ENCODE measurements around the gene UCHL5.

The UCHL5 gene, protein sequence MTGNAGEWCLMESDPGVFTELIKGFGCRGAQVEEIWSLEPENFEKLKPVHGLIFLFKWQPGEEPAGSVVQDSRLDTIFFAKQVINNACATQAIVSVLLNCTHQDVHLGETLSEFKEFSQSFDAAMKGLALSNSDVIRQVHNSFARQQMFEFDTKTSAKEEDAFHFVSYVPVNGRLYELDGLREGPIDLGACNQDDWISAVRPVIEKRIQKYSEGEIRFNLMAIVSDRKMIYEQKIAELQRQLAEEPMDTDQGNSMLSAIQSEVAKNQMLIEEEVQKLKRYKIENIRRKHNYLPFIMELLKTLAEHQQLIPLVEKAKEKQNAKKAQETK

DNA sequence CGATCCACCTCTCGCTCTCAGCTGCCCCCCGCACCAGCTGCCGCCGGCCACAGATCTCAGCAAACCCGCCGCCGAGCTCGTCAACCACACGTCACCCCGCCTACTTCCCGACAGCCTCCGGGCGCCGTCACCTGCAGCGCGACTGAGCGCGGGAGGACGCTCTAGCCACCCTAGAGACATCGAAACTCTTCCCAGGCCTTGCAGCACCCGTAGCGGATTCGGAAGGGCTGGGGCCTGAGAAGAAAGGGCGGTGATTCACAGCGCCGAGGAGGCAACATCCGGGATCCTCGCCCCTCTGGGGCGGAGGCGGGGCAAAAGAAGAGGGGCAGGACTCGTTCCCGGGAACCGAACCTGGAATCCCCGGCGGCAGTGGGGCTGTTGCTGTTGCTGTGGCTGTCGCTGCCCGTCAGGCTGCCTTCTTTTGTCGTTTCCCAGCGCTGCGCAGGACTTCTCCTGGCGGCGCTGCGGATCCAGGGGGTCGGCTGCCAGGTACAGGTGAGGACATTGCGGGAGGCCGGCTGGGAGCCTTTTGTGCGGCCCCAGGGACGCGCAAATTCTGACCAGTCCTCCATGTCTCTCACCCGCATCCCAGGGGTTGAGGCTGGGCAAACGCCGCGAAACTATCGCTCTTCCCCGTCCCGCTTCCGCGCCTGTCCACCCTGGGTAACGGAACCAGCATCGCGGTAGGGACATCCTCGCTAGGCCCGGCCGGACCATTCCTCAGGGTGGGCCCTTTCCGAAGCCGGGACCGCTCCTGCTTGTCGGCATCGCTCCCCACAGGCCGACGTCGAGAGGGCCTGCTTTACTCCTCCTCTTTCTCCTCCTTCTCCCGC, at the start of gene UCHL5, which contains the start of gene RO60:
UCHL5 (minus strand) TSS at position 79 of the 833 bp plus-strand sequence. CDS start 100 bp downstream, outside the sequence.
RO60 (plus strand) TSS at position 331 of the 833 bp plus-strand sequence. CDS start 9,443 bp downstream, outside the sequence.
- in situ Hi-C loops (cut with HindIII; ENCODE audit: low sequenced_read_pairs): no loop called here

DNA sequence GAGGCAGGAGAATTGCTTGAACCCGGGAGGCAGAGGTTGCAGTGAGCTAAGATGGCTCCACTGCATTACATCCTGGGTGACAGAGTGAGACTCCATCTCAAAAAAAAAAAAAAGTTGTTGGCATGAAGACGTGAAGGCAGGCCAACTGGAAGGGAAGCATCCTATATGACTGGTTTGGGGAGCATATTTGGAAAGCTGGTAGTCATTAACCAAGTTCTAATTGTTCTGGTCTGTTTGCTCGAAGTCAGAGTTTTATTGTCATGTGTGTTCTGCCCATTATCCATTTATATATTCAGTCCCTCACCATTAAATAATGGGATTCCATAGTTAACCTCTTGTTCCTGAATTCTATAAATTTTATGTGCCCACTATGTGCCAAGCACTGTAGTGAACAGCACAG, 49.3 kb upstream of the UCHL5 start:
- in situ Hi-C loops (cut with HindIII; ENCODE audit: low sequenced_read_pairs): no loop called here

DNA sequence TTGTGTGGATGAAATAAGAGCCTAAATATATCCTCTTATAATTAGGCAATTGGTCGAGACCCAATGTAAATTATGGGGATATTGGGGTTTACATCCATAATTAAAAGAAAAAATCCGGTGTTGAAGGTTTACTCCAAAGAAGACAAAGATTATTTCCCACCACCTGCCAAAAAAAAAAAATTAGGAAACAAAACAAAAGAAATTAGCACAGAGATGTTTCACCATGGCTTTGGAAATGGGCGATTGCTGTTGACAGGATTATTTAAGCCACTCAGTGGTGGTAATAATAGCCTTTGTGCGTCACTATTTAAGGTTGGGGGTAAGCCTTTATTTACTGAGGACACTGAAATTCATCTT, 46.6 kb upstream of the UCHL5 start:
- in situ Hi-C loops (cut with HindIII; ENCODE audit: low sequenced_read_pairs): no loop called here

DNA sequence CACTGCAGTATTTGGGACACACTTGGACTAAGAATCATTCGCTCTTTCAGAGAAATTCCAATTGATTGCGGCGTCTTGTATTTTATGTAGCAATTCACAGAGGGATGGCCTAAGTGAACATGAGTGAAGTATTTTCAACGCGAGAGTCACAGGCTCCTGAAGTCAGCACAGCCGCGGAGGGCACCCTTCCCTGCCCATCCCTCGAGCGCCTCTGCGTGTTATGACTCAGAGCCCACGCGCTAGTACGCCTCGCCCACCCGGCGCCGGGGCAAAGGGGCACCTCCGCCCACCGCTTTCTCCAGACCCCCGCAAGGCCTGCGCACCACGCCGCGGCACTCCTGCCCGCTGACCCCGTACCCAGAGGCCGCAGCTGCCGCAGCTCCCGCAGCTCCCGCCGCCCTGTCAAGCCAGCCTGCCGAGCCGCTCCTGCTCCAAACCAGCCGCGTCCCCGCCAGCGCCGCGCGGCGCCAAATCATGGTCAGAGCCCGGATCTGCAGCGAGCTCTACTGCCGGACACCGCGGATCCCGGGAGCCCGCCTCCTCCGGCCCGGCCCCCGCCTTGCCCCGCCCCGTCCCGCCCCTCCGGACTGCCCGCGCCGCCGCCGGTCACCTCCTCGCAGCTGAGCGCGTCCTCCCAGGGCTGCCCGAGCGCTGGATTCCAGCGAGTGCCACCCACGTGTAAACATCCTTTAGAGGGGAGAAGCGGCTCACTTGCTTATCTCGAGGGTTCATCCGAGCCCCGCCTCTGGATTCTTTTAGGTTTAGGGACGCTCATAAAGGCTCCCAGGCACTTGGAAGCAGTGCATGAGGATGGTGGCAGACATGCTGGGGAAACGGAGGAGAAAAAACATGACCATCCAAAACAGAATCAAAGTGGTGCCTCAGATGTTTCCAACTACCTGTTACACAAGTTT, 46.0 kb upstream of the UCHL5 start, which contains the start of gene GLRX2:
GLRX2 (minus strand) TSS at position 508 of the 914 bp plus-strand sequence; CDS start at position 476, 32 bp downstream.
- in situ Hi-C loops (cut with HindIII; ENCODE audit: low sequenced_read_pairs): loop anchor here (5.0 kb wide), 1 partner anchor 52 kb away; no protein-coding TSS in a partner anchor

DNA sequence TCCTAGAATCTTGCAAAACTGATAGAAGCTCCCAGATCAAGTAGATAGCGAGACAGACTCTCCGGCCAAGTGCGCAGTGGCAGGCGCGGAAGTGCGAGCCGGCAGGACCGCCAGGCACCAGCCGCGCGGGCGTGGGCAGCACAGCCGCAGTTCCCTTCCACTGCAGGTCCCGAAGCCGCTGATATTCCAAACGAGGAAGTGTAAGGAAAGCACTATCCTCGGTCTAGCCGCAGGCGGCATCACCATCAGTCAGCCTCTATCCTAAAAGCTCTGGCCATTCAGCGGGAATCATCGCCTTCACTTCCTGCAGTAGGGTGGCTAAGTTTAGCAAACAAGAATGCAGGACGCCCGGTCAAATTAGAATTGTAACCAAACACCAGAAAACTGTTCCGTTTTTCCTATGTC, 45.3 kb upstream of the UCHL5 start:
- in situ Hi-C loops (cut with HindIII; ENCODE audit: low sequenced_read_pairs): loop anchor here (5.0 kb wide), 1 partner anchor 53 kb away; no protein-coding TSS in a partner anchor

DNA sequence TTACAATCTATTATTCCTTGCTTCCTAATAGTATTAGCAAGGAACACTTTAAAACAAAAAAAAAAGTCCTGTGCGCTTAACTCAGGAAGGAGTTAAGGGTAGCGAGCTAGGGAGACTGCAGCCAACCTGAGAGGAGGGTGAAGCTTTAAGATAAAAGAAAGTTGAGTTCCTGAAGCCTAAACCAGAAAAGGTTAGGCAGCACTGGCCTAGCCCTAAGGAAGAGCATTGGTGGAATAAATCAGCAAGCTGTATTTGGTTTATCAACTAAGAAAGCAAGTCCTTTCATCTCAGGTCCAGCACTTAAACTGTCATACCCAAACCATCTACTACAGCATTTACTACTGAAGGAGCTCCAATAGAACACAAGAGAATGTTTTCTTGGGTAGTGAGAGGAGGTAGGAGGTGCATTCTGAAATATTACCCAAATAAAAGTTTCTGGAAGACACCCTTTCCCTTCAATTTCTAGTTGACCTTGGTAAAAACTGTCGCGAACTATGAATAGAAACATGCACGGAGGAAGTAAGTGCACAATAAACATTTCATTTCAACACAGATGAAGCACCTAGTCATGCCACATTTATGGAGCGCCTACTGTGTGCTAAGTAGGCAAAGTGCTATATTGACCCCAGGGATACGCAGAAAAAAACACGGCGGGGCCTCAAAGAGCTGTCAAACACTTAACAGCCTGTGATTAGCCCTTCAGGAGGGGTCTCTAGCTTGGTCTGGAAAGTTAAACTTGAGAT, 44.8 kb upstream of the UCHL5 start:
- in situ Hi-C loops (cut with HindIII; ENCODE audit: low sequenced_read_pairs): loop anchor here (5.0 kb wide), 1 partner anchor 53 kb away; no protein-coding TSS in a partner anchor

DNA sequence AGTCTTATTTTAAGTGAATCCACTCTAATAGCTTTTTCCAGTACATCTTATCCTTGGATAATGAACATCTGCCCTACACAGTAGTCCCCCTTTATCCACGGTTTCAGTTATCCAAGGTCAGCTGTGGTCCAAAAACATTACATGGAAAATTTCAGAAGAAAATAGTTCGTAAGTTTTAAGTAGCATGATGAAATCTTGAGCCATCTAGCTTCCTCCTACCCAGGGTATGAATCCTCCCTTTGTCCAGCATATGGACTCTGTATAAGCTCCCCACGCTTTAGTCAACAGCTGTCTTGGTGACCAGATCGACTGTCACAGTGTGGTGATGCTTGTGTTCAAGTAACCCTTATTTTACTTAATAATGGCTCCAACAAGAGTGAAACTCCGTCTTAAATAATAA, 43.5 kb upstream of the UCHL5 start:
- in situ Hi-C loops (cut with HindIII; ENCODE audit: low sequenced_read_pairs): loop anchor here (5.0 kb wide), 1 partner anchor 55 kb away; no protein-coding TSS in a partner anchor

DNA sequence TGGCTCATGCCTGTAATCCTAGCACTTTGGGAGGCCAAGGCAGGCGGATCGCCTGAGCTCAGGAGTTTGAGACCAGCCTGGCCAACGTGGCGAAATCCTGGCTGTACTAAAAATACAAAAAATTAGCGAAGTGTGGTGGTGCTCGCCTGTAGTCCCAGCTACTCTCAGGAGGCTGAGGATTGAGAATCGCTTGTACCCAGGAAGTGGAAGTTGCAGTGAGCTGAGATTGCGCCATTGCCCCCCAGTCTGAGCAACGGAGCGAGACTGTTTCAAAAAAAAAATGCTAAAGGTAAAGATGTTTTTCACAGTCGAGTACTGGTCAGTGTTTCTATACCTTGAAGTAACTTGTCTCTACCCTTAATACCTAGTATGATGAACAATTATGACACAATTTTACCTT, 35.0 kb upstream of the UCHL5 start:
- in situ Hi-C loops (cut with HindIII; ENCODE audit: low sequenced_read_pairs): no loop called here

DNA sequence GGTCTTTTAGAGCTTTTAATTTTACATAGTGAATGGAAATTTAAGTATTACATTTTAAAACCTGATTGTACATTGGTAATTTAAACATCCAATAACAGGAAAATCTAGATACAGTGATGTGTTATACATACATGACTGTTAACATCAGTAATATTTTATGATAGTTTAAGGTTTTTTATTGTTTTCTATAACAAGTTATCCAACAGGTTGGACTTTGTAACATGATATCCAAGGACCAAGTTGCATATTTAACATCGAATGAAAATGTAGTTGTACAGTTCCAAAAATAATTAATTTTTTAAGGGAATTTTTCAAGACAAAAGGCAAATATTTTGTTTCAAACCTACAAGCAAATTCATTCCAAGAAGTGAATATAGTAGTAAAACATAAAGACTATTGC, 31.7 kb upstream of the UCHL5 start:
- in situ Hi-C loops (cut with HindIII; ENCODE audit: low sequenced_read_pairs): no loop called here

DNA sequence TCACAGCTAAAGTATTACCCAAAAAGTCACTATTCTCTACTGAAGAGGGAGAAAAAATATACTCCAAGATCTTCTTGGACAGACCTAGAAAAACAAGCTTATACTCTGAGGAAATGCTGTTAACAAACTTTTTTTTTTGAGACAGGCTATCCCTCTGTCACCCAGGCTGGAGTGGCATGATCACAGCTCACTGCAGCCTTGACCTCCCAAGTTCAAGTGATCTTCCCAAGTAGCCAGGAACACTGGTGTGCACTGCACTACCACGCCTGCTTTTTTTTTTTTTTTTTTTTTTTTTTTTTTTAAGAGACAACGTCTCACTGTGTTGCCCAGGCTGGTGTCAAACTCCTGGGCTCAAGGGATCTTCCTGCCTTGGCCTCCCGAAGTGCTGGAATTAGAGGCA, 28.7 kb upstream of the UCHL5 start:
- in situ Hi-C loops (cut with HindIII; ENCODE audit: low sequenced_read_pairs): no loop called here

DNA sequence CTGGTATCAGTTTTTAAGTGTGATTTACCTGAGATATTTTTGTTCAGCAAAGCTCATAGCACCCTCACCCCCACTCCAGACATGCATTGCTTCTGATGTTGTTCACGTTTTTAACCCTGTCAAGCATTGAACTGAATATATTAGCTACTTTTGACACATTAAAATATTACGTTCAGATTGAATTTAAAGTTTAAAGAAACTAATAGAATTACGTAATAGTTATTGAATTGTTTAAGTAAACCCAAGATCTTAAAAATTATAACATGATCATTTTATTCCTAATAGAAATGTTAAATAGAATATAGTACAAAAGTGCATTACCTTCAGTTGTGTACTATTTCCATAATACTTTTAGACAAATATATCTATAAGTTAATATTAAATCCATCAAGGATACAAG, 27.2 kb upstream of the UCHL5 start:
- in situ Hi-C loops (cut with HindIII; ENCODE audit: low sequenced_read_pairs): no loop called here

DNA sequence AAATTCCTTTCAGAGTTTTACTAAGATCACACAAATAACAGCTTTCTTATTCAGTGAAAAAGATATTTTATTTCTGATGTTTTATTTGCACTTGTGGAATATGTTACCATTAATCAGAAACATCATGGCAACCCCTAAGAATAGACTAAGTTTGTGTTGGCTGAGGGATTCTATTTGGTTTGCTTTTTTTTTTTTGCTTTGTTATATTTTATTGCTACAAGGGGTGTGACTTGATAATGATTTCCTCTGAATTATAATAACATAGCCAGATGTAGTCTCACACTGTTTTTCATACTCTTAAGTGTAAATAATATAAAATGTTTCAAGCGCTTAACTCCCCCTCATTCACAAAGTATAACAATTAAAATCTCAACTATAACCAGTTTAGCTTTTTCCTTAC, 26.1 kb upstream of the UCHL5 start:
- in situ Hi-C loops (cut with HindIII; ENCODE audit: low sequenced_read_pairs): no loop called here

DNA sequence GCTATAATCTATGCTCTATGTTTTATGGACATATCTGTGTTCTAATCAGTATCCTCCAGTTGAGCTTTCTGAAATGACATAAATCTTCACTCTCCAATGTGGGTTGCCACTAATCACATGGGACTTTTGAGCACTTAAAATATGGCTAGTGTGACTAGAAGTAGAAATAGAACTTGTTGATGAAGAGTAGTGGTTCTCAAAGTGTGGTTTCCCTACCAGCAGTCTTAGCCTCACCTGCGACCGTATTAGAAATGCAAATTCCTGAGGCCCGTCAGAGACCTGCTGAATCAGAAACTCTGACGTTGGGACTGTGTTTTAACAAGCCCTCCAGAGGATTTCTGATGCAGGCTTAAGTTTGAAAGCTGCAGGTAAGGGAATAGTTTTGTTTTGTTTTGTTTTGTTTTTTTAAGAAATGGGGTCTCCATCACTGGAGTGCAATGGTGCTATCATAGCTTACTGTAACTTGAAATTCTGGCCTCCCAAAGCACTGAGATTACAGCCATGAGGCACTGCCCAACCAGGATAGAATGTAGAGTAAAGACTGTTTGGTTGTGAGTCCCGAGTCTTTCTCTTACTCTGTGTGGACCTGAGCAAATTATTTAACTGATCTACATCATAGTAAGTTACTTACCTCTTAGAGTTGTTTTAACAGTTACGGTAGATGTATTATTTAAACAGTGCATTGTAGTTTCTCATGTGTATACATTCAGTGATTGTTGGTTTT, 24.4 kb upstream of the UCHL5 start:
- in situ Hi-C loops (cut with HindIII; ENCODE audit: low sequenced_read_pairs): no loop called here

DNA sequence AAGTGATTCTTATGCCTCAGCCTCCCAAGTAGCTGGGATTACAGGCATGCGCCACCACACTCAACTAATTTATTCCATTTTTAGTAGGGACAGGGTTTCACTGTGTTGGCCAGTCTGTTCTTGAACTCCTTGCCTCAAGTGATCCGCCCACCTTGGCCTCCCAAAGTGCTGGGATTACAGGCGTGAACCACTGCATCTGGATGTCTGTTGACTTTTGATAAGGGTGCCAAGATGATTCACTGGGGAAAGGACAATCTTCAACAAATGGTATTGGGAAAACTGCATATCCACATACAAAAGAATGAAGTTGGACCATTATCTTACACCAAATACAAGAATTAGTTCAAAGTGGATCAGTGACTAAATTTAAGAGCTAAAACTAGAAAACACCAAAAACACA, 20.0 kb upstream of the UCHL5 start:
- in situ Hi-C loops (cut with HindIII; ENCODE audit: low sequenced_read_pairs): no loop called here

DNA sequence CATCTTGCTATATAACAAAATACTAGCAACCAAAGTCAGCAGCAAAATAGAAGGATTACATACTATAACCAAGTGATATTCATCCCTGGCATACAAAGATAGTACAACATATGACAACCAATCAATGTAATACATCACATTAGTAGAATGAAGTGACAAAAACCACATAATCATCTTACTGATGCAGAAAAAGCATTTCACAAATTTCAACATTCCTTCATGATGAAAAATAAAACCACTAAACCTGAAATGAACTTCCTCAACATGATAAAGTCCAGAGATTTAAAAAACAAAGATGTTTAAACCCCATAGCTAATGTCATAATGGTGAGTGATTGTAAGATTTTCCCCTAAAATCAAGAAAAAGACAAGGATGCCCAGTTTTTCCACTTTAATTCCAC, 18.8 kb upstream of the UCHL5 start:
- in situ Hi-C loops (cut with HindIII; ENCODE audit: low sequenced_read_pairs): no loop called here

DNA sequence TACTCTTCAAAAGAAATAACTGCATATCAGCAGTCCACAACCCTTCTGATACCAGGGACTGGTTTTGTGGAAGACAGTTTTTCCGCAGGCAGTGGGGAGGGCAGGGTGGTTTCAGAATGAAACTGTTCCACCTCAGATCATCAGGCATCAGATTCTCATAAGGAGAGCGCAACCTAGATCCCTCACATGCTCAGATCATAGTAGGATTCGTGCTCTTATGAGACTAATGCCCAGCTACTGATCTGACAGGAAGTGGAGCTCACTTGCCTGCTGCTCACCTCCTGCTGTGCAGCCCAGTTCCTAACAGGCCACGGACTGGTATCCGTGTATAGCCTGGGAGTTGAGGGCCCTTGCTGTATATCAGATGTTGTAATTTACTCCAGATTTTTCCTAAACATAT, 11.8 kb upstream of the UCHL5 start:
- in situ Hi-C loops (cut with HindIII; ENCODE audit: low sequenced_read_pairs): no loop called here

DNA sequence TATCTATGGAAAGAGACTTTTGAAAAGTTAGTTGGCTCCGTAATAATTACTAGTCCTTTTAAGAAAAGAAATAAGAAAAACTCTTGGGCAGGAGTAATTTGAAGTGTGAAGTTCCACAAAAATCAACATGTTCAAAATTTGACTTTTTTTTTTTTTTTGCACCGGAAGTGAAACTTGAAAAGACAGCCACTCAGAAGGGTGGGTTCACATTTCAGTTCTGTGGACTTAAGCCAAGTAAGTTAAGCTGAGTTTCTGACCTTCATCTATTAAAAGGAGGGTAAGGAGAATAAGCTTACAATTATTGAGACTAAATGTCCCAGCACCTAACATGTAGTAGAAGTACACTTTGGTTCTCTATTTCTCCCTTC, 11.2 kb upstream of the UCHL5 start:
- in situ Hi-C loops (cut with HindIII; ENCODE audit: low sequenced_read_pairs): no loop called here

DNA sequence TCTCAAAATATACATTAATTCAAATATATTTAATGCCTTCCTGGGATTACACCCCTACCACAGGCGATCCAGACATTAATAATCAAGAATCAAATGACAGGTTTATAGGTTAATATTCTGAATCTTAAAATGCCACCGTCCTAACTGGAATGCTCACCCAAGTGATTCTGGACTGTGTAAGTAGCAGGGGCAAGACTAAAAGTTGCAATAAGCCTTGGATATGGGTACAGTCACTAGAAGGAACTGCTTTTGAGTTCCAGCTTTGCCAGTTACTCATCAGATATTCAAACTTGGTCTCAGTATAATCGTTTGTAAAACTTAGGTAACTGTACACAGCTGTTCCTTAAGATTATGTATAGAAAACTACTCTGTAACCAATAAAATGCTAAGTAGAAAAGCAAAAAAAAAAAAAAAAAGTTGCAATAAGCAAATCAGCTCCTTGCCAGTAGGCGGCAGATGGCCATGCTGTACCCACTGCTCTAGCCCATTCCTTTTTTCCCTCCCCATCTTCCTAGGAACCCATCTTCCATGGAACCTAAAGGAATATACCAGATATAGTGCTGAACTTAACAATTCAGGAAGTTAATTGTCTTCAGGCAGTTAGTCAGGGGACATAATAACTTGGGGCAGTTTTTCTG, 10.7 kb upstream of the UCHL5 start:
- in situ Hi-C loops (cut with HindIII; ENCODE audit: low sequenced_read_pairs): no loop called here

DNA sequence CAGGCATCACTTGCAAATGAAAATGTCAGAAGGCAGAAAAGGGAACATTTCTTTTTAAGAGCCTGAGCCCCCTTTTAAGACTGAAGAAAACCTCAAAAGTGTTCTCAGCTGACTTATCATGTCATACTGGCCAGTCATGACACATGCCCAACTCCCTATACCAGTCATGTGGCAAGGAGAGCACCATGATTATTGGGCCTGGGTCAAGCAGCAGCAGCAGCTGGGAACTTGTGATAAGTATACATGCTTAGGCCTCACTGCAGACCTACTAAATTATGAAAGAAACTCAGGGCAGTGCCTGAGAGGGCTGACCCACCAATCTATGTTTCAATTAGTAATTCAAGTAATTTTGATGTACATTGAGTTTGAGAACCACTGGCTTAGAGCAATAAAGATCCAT, 8.9 kb upstream of the UCHL5 start:
- in situ Hi-C loops (cut with HindIII; ENCODE audit: low sequenced_read_pairs): no loop called here
